GM12875 (cell line): ENCODE results near the gene ATP8B1.

Experiments
- H3K4me3 ChIP-seq: one replicate; pipeline ENCODE4 v1.5.1; 2011; ENCODE audit warnings: low read depth, low read length, control low read depth
- CTCF ChIP-seq: IDR thresholded peaks from 2 replicates; pipeline ENCODE4 v1.5.1; 2011; ENCODE audit warnings: low read depth, mild to moderate bottlenecking, control low read depth, inconsistent platforms, low read length, moderate library complexity, borderline replicate concordance; ENCODE audit not compliant: insufficient read depth

The ATP8B1 gene

GRCh38 chr18:57767259-57768050 lies 35.7 kb downstream of the ATP8B1 start:
- no peak overlapping the region for H3K4me3 ChIP-seq
- no peak for TF ChIP-seq CTCF

- TF ChIP-seq CTCF: no peak
- H3K4me3 ChIP-seq: no peak overlapping the region
These were observed 38.1 kb downstream of the ATP8B1 start for GRCh38 chr18:57764995-57765394.

GRCh38 chr18:57764087-57764486 lies 39.0 kb downstream of the ATP8B1 start:
- TF ChIP-seq CTCF: no peak
- H3K4me3 ChIP-seq: no peak overlapping the region

GRCh38 chr18:57762686-57763085 lies 40.4 kb downstream of the ATP8B1 start:
- TF ChIP-seq CTCF: no peak

GRCh38 chr18:57759650-57760049 lies 43.5 kb downstream of the ATP8B1 start:
- H3K4me3 ChIP-seq: no peak overlapping the region
- TF ChIP-seq CTCF: no peak

More at GRCh38 chr18:57762686-57763085, 40.4 kb downstream of the ATP8B1 start:
- H3K4me3 ChIP-seq: no peak overlapping the region

GRCh38 chr18:57755473-57756067 lies 47.5 kb downstream of the ATP8B1 start:
- H3K4me3 ChIP-seq: no peak overlapping the region

More at GRCh38 chr18:57755473-57756067, 47.5 kb downstream of the ATP8B1 start:
- no peak for TF ChIP-seq CTCF
